DND-41 (cell line): ENCODE results near the gene TAS2R41.

ENCODE experiments used
- EZH2 ChIP-seq: IDR thresholded peaks from 3 replicates; pipeline ENCODE4 v1.6.1; 2012; ENCODE audit warnings: borderline replicate concordance, low read depth, mild to moderate bottlenecking, moderate library complexity, low read length, inconsistent platforms; ENCODE audit not compliant: severe bottlenecking
- TF ChIP-seq, protein P1 (sequence below): IDR thresholded peaks from 2 replicates; pipeline ENCODE4 v1.5.1; 2012; ENCODE audit warnings: borderline replicate concordance, low read length, moderate library complexity, mild to moderate bottlenecking; ENCODE audit not compliant: poor library complexity, severe bottlenecking; ENCODE audit errors: extremely low read depth

DNA sequence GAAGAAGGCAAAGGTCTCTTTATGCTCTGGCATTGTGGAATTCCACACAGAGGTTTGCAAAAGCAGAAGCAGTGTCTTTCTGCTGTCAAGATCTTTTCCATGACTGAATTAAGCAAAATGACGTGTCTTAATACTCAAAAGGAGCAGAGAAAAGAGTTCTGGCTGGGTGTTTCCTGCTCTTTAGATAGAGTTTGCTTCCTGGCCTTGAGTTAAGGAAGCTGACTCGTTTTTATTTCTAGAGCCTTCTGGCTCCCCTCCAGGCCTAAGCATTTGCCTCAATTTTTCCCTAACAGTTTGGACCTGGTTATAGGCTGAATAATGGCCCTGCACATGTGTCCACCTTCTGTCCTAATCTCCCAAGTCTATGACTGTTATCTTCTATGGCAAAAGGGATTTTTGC, 21.6 kb downstream of the TAS2R41 start:
- TF ChIP-seq, protein P1, sequence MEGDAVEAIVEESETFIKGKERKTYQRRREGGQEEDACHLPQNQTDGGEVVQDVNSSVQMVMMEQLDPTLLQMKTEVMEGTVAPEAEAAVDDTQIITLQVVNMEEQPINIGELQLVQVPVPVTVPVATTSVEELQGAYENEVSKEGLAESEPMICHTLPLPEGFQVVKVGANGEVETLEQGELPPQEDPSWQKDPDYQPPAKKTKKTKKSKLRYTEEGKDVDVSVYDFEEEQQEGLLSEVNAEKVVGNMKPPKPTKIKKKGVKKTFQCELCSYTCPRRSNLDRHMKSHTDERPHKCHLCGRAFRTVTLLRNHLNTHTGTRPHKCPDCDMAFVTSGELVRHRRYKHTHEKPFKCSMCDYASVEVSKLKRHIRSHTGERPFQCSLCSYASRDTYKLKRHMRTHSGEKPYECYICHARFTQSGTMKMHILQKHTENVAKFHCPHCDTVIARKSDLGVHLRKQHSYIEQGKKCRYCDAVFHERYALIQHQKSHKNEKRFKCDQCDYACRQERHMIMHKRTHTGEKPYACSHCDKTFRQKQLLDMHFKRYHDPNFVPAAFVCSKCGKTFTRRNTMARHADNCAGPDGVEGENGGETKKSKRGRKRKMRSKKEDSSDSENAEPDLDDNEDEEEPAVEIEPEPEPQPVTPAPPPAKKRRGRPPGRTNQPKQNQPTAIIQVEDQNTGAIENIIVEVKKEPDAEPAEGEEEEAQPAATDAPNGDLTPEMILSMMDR, result no peak
- TF ChIP-seq EZH2, result no peak
